Stomach (tissue), 4 donors: ENCODE results near the gene FAM3B.

Experiments
- EP300 ChIP-seq: sonication (generic); formaldehyde crosslinking; IDR thresholded peaks from one replicate; pipeline ENCODE4 v1.6.1; 2017; ENCODE audit warnings: antibody characterized with exemption
- POLR2A ChIP-seq, 4 donors: fragments of 450-650 bp; IDR thresholded peaks; one replicate each; pipeline ENCODE4 v1.6.1; 2016; ENCODE audit warnings: antibody characterized with exemption in 4 of 4, control low read depth in 2 of 4, mild to moderate bottlenecking in 1 of 4, moderate library complexity in 1 of 4
- TF ChIP-seq, protein P1 (sequence below), 7 experiments: fragments of 450-650 bp in 4 of 7; fragments of 200-600 bp in 3 of 7; sonication (generic) in 3 of 7; IDR thresholded peaks; one replicate each; pipeline ENCODE4 v1.5.1; 2016 to 2019; ENCODE audit warnings: antibody characterized with exemption in 7 of 7, control low read depth in 2 of 7, mild to moderate bottlenecking in 1 of 7

DNA sequence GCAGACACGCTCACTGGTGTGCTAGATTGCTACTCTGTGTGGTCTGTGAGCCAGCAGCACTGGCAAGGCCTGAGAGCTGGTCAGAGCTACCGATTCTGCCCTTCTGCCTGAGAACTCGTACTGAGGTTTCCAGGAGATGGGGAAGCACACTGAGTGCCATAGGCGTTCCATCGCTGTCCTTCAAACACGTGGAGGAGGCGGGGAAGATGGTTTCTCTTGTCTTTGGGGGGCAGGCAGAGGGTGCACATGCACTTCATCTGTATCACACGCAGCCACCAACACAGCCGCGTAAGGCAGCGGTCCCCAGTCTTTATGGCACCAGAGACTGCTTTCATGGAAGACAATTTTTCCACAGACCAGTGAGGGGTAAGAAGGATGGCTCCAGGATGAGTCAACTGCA, 85.6 kb downstream of the FAM3B start:
- no peak for TF ChIP-seq POLR2A (IDR thresholded peaks at IDR 0.05)
- TF ChIP-seq, protein P1, sequence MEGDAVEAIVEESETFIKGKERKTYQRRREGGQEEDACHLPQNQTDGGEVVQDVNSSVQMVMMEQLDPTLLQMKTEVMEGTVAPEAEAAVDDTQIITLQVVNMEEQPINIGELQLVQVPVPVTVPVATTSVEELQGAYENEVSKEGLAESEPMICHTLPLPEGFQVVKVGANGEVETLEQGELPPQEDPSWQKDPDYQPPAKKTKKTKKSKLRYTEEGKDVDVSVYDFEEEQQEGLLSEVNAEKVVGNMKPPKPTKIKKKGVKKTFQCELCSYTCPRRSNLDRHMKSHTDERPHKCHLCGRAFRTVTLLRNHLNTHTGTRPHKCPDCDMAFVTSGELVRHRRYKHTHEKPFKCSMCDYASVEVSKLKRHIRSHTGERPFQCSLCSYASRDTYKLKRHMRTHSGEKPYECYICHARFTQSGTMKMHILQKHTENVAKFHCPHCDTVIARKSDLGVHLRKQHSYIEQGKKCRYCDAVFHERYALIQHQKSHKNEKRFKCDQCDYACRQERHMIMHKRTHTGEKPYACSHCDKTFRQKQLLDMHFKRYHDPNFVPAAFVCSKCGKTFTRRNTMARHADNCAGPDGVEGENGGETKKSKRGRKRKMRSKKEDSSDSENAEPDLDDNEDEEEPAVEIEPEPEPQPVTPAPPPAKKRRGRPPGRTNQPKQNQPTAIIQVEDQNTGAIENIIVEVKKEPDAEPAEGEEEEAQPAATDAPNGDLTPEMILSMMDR (IDR thresholded peaks at IDR 0.05): no peak
- TF ChIP-seq EP300: no peak
